ENCODE data around the gene VEPH1. TPM values are rescaled to one million over a fixed set of nuclear protein-coding genes. Genes with fewer than 3 reads are reported as not detected.

Gene VEPH1
- total RNA-seq, 4 donors from 2014 or later, result 0.07 TPM; not detected in 3

DNA sequence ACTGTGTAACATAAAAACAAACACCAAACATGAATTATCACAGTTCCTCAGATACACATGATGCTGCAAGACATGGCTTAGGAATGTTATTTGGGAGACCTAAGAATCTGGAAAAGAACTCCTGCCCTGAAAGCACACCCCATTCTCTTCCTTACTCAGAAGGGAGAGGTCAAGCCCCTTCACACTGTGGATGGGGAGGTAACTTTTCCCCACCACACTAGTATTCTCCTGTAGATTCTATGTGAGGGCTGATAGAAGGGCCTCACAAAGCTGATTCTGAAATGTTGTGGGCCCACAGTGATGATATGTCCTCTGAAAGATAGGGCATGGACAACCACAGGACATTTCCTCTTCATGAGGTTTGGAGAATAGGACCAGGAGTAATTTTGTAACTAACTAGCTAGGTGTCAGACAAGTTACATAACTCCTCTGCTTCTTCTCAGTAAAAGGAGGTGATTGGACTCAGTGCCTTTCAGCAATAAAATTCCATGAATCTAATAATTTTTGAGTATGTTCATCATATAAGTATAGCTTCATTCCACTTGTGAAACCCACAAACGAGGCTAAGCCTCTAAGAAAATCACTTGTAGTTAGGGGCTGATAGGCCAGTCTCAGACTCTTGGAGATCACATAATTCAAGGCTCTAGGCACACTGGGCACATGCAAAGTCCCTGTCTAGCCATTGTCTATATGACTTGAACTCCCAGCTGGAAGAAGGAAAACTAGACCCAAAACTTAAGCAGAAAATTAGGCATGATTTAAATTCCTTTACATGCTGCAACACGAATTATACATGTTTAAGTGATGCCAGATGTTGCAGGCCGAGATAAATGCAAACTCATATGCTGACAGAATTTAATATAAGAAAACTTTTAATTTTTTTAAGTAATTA lies 59.1 kb downstream of the VEPH1 start:
- no peak for ATAC-seq
- in situ Hi-C loops (cut with MboI; ENCODE audit: low sequenced_read_pairs in 4 of 4), result no loop called here
- Histone ChIP-seq H3K9me3 (no peaks in the 10 kb centered on the region), H3K36me3 (no peaks in the 10 kb centered on the region), H3K27ac (no peak overlapping the region), H3K4me3 (no peak overlapping the region), H3K4me1 (no peaks in the 10 kb centered on the region), H3K27me3 (peaks cover 0 to 3% (median 0%) of the 10 kb centered on the region in 3 donors)
- TF ChIP-seq, protein P1, sequence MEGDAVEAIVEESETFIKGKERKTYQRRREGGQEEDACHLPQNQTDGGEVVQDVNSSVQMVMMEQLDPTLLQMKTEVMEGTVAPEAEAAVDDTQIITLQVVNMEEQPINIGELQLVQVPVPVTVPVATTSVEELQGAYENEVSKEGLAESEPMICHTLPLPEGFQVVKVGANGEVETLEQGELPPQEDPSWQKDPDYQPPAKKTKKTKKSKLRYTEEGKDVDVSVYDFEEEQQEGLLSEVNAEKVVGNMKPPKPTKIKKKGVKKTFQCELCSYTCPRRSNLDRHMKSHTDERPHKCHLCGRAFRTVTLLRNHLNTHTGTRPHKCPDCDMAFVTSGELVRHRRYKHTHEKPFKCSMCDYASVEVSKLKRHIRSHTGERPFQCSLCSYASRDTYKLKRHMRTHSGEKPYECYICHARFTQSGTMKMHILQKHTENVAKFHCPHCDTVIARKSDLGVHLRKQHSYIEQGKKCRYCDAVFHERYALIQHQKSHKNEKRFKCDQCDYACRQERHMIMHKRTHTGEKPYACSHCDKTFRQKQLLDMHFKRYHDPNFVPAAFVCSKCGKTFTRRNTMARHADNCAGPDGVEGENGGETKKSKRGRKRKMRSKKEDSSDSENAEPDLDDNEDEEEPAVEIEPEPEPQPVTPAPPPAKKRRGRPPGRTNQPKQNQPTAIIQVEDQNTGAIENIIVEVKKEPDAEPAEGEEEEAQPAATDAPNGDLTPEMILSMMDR (IDR thresholded peaks at IDR 0.05 in 4 of 5, conservative IDR thresholded peaks at IDR 0.05 in 1 of 5), result no peak
- no peak for TF ChIP-seq POLR2A (IDR thresholded peaks at IDR 0.05)
- DNase-seq, result no peak
- intact Hi-C loops (cut with DNase I; ENCODE audit: low total_unique reads), result no loop called here

DNA sequence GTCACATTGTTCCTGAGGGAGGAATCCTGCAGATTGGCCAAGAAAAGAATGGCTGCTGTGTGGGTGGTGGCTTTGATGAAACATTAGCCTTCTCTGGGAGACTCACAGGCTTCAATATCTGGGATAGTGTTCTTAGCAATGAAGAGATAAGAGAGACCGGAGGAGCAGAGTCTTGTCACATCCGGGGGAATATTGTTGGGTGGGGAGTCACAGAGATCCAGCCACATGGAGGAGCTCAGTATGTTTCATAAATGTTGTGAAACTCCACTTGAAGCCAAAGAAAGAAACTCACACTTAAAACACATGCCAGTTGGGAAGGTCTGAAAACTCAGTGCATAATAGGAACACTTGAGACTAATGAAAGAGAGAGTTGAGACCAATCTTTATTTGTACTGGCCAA lies 60.5 kb downstream of the VEPH1 start:
- TF ChIP-seq POLR2A (IDR thresholded peaks at IDR 0.05), result no peak
- TF ChIP-seq, protein P1 (IDR thresholded peaks at IDR 0.05 in 4 of 5, conservative IDR thresholded peaks at IDR 0.05 in 1 of 5), result no peak
- Histone ChIP-seq H3K4me1 (peaks cover 6 to 8% of the 10 kb centered on the region in 2 donors), H3K27me3 (peaks cover 0 to 3% (median 0%) of the 10 kb centered on the region in 3 donors), H3K27ac (no peak overlapping the region), H3K9me3 (no peaks in the 10 kb centered on the region), H3K4me3 (no peak overlapping the region), H3K36me3 (no peaks in the 10 kb centered on the region)
- intact Hi-C loops (cut with DNase I; ENCODE audit: low total_unique reads), result no loop called here
- in situ Hi-C loops (cut with MboI; ENCODE audit: low sequenced_read_pairs in 4 of 4), result no loop called here
- no peak for DNase-seq
- peak in 1 of 2 donors; percentile 39 for ATAC-seq

DNA sequence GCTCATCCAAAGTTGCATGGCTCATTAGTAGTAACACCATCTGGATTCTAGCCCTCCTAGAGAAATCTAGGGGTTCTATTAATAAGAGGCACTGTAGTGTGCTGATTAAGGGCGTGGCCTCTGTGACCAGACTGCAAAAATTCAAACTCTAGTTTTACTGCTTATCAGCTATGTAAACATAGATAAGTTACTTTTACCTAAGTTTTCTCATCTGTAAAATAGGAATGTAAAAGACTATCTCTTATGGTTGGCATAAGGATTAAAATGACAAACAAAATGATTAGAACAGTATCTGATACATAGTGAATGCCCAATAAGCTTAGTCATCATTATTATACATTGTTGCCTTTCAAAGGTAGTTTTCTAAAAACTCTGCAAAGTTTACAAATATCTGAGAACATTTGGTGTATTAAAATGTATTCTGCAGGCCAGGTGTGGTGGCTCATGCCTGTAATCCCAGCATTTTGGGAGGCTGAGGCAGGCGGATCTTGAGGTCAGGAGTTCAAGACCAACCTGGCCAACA lies 62.1 kb downstream of the VEPH1 start:
- no peaks in the 10 kb centered on the region for H3K9me3 ChIP-seq

DNA sequence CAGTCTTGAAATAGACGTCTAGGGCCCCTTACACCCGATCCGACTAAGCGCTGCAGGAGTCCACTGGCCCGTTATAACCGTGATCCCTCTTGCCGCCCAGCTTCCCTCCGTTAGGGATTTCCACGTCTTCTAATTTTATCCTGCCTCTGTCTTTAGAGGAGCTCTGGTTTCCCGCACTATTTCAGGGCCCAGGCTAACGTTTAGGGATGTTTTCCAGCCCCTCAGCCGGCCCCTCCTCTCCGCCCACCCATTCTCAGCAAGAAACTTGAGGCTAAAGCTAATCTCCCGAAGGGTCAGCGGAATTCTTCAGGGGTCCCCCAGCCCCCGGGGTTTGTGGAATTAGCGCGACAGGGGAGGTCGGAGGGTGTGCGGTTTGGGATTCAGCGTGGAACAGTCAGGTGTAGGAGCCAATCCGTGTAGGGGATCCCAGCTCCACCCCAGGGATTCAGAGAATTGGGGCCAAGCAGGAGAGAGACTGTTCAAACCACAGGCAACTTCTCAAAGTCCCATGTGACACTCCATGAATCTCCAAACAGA lies 65.0 kb downstream of the VEPH1 start:
- no peak for TF ChIP-seq POLR2A (IDR thresholded peaks at IDR 0.05)
- TF ChIP-seq, protein P1 (IDR thresholded peaks at IDR 0.05 in 4 of 5, conservative IDR thresholded peaks at IDR 0.05 in 1 of 5), result no peak
- intact Hi-C loops (cut with DNase I; ENCODE audit: low total_unique reads) (no loop called here), in situ Hi-C loops (cut with MboI; ENCODE audit: low sequenced_read_pairs in 4 of 4) (no loop called here)
- H3K4me3 ChIP-seq, result peak overlapping the region; percentile 51 to 61 (median 52)
- no peak overlapping the region for H3K27ac ChIP-seq
- DNase-seq, result no peak
- peaks cover 6 to 8% of the 10 kb centered on the region in 2 donors for H3K4me1 ChIP-seq
- no peak for ATAC-seq
- H3K36me3 ChIP-seq, result no peaks in the 10 kb centered on the region
- H3K27me3 ChIP-seq, result peaks cover 0 to 3% (median 0%) of the 10 kb centered on the region in 3 donors
- H3K9me3 ChIP-seq, result no peaks in the 10 kb centered on the region

More for the DNA sequence above, 62.1 kb downstream of the VEPH1 start:
- no peak for TF ChIP-seq POLR2A (IDR thresholded peaks at IDR 0.05)
- TF ChIP-seq, protein P1 (IDR thresholded peaks at IDR 0.05 in 4 of 5, conservative IDR thresholded peaks at IDR 0.05 in 1 of 5), result no peak
- in situ Hi-C loops (cut with MboI; ENCODE audit: low sequenced_read_pairs in 4 of 4) (no loop called here), intact Hi-C loops (cut with DNase I; ENCODE audit: low total_unique reads) (no loop called here)
- no peak for DNase-seq
- no peak for ATAC-seq
- no peak overlapping the region for H3K4me3 ChIP-seq
- no peaks in the 10 kb centered on the region for H3K36me3 ChIP-seq
- H3K4me1 ChIP-seq, result peaks cover 6 to 8% of the 10 kb centered on the region in 2 donors
- H3K27me3 ChIP-seq, result peaks cover 0 to 3% (median 0%) of the 10 kb centered on the region in 3 donors
- no peak overlapping the region for H3K27ac ChIP-seq

Measured in gastrocnemius medialis (tissue), 4 donors.